ENCODE data around the gene ROR1. TPM values are rescaled to one million over a fixed set of nuclear protein-coding genes. Genes with fewer than 3 reads are reported as not detected.
A peak's percentile ranks its signal among the peaks of the same experiment; 100 is the strongest.

The ROR1 gene
- total RNA-seq, 1 experiment from 2014 or later: 56.3 TPM

DNA sequence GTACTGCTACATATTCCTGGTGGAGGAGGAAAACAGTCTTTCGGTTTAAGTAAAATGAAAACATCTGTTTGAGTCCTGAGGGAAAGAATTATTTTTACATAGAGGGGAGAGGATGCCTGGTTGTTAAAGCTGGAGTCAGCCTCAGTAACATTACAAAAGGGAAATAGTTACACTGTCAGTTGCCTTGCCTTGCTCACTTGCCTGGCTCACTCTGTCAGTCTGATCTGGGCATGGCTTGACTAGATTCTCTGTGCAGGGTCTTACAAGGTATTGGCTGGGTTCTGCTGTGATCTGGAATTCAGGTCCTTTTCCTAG lies 421.2 kb downstream of the ROR1 start:
- H3K9me3 Mint-ChIP-seq: peaks cover 21% of the 10 kb centered on the region
- TF ChIP-seq, protein P1, sequence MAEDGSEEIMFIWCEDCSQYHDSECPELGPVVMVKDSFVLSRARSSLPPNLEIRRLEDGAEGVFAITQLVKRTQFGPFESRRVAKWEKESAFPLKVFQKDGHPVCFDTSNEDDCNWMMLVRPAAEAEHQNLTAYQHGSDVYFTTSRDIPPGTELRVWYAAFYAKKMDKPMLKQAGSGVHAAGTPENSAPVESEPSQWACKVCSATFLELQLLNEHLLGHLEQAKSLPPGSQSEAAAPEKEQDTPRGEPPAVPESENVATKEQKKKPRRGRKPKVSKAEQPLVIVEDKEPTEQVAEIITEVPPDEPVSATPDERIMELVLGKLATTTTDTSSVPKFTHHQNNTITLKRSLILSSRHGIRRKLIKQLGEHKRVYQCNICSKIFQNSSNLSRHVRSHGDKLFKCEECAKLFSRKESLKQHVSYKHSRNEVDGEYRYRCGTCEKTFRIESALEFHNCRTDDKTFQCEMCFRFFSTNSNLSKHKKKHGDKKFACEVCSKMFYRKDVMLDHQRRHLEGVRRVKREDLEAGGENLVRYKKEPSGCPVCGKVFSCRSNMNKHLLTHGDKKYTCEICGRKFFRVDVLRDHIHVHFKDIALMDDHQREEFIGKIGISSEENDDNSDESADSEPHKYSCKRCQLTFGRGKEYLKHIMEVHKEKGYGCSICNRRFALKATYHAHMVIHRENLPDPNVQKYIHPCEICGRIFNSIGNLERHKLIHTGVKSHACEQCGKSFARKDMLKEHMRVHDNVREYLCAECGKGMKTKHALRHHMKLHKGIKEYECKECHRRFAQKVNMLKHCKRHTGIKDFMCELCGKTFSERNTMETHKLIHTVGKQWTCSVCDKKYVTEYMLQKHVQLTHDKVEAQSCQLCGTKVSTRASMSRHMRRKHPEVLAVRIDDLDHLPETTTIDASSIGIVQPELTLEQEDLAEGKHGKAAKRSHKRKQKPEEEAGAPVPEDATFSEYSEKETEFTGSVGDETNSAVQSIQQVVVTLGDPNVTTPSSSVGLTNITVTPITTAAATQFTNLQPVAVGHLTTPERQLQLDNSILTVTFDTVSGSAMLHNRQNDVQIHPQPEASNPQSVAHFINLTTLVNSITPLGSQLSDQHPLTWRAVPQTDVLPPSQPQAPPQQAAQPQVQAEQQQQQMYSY (CRISPR knock-in tag; IDR thresholded peaks at IDR 0.05): no peak
- no peak for TF ChIP-seq PRRX2 (CRISPR knock-in tag; IDR thresholded peaks at IDR 0.05)
- no peak for TF ChIP-seq NFE2L1 (CRISPR knock-in tag; IDR thresholded peaks at IDR 0.05)
- ChIA-PET POLR2A (no interaction called here), CTCF (interaction anchor here (1.0 kb wide), 1 partner anchor 351 kb away, joined by 3 read pairs; no protein-coding TSS in a partner anchor)
- ATAC-seq: peak; percentile 44
- no peak overlapping the region for H3K27ac Mint-ChIP-seq
- no peaks in the 10 kb centered on the region; the same call in none of the 2 replicates for H3K36me3 Mint-ChIP-seq
- no peak overlapping the region for H3K4me3 Mint-ChIP-seq
- no peaks in the 10 kb centered on the region for H3K27me3 Mint-ChIP-seq (ENCODE audit: low read depth)
- no peak for DNase-seq (ENCODE audit: low spot score)
- peaks cover 14% of the 10 kb centered on the region for H3K4me1 Mint-ChIP-seq

DNA sequence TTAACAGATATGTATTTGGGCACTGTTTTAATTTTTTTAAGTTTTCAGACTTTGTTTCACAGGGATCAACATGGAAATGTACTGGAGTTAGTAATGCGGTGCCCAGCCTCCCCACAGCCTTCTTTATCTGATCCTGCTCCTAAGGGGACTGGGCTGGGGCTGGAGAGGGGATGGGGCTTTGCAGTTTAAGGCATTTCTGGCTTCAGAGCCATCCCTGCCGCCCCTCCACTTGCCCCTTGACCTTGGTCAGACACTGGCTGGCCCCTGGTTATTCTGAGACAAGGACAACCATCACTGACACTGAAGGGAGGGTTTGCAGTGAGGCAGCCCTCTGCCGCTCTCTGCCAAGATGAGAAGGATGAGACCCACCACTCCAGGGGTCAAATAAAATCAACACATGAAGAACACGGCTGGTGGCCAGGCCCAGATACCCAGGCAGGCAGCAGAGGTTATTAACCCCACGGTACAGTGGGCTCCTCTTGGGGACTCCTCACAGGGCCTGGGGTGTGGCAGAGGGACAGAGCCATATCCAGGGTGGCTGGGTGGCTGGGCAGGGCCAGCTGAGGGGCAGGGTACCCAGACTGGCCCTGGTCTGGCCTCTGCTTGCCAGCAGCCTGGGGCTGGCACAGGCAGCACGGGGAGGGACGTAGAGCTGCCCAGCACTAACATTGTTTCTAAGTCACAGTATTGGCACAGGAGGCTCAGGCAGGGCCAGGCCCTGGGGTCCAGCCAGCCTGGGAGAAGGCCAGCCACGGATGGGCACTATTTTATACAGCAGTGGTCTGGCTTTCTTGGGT lies 422.5 kb downstream of the ROR1 start:
- H3K36me3 Mint-ChIP-seq: no peaks in the 10 kb centered on the region; the same call in none of the 2 replicates
- no peaks in the 10 kb centered on the region; the same call in 1 of the 2 replicates for H3K27me3 Mint-ChIP-seq (ENCODE audit: low read depth)
- no peak for ATAC-seq
- TF ChIP-seq MYBL2 (CRISPR knock-in tag; IDR thresholded peaks at IDR 0.05): no peak
- TF ChIP-seq SMAD4 (CRISPR knock-in tag; IDR thresholded peaks at IDR 0.05): no peak
- no peak for TF ChIP-seq ZNF219 (CRISPR knock-in tag; IDR thresholded peaks at IDR 0.05; ENCODE audit: borderline replicate concordance)
- no peak for TF ChIP-seq JUN (CRISPR knock-in tag; IDR thresholded peaks at IDR 0.05)
- TF ChIP-seq FOXK1 (CRISPR knock-in tag; IDR thresholded peaks at IDR 0.05): no peak
- no peak for TF ChIP-seq GTF2I (CRISPR knock-in tag; conservative IDR thresholded peaks at IDR 0.05)
- TF ChIP-seq PRRX2 (CRISPR knock-in tag; IDR thresholded peaks at IDR 0.05): no peak
- TF ChIP-seq, protein P2, sequence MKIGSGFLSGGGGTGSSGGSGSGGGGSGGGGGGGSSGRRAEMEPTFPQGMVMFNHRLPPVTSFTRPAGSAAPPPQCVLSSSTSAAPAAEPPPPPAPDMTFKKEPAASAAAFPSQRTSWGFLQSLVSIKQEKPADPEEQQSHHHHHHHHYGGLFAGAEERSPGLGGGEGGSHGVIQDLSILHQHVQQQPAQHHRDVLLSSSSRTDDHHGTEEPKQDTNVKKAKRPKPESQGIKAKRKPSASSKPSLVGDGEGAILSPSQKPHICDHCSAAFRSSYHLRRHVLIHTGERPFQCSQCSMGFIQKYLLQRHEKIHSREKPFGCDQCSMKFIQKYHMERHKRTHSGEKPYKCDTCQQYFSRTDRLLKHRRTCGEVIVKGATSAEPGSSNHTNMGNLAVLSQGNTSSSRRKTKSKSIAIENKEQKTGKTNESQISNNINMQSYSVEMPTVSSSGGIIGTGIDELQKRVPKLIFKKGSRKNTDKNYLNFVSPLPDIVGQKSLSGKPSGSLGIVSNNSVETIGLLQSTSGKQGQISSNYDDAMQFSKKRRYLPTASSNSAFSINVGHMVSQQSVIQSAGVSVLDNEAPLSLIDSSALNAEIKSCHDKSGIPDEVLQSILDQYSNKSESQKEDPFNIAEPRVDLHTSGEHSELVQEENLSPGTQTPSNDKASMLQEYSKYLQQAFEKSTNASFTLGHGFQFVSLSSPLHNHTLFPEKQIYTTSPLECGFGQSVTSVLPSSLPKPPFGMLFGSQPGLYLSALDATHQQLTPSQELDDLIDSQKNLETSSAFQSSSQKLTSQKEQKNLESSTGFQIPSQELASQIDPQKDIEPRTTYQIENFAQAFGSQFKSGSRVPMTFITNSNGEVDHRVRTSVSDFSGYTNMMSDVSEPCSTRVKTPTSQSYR (CRISPR knock-in tag; IDR thresholded peaks at IDR 0.05): no peak
- TF ChIP-seq, protein P3, sequence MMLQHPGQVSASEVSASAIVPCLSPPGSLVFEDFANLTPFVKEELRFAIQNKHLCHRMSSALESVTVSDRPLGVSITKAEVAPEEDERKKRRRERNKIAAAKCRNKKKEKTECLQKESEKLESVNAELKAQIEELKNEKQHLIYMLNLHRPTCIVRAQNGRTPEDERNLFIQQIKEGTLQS (CRISPR knock-in tag; conservative IDR thresholded peaks at IDR 0.05): no peak
- TF ChIP-seq, protein P4, sequence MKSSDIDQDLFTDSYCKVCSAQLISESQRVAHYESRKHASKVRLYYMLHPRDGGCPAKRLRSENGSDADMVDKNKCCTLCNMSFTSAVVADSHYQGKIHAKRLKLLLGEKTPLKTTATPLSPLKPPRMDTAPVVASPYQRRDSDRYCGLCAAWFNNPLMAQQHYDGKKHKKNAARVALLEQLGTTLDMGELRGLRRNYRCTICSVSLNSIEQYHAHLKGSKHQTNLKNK (CRISPR knock-in tag; IDR thresholded peaks at IDR 0.05): no peak
- TF ChIP-seq KAT7 (CRISPR knock-in tag; IDR thresholded peaks at IDR 0.05; ENCODE audit: borderline replicate concordance): no peak
- no peak overlapping the region for H3K27ac Mint-ChIP-seq
- peaks cover 21% of the 10 kb centered on the region for H3K9me3 Mint-ChIP-seq
- ChIA-PET CTCF (interaction anchor here (1.4 kb wide), 1 partner anchor 505 kb away, joined by 3 read pairs; no protein-coding TSS in a partner anchor), POLR2A (no interaction called here)
- no peak overlapping the region for H3K4me3 Mint-ChIP-seq
- DNase-seq (ENCODE audit: low spot score): no peak
- H3K4me1 Mint-ChIP-seq: peaks cover 14% of the 10 kb centered on the region

DNA sequence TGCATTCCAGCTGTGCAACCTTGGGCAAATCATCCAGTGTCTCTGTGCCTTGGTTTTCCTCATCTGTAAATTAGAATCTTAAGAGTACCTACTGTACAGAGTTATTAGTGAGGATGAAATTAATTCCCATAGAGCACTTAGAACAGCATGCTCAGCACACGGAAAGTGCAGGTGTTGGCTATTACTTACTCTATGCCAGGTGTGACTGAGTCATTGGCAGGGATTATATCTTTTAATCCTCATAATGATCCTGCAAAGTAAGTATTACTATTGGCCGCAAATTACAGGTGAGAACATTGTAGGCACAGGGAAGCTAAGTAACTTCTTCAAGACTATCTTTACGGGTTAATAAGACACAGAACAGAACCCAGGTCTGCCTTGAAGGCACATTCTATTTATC lies 423.3 kb downstream of the ROR1 start:
- POLR2A ChIA-PET: no interaction called here
- TF ChIP-seq FOXP1 (CRISPR knock-in tag; IDR thresholded peaks at IDR 0.05; ENCODE audit: borderline replicate concordance) (no peak), SP1 (CRISPR knock-in tag; conservative IDR thresholded peaks at IDR 0.05) (no peak), NFE2L1 (CRISPR knock-in tag; IDR thresholded peaks at IDR 0.05) (no peak), MYBL2 (CRISPR knock-in tag; IDR thresholded peaks at IDR 0.05) (no peak), ZNF416 (CRISPR knock-in tag; IDR thresholded peaks at IDR 0.05) (no peak), TP53 (CRISPR knock-in tag; IDR thresholded peaks at IDR 0.05) (no peak)
- TF ChIP-seq, protein P5, sequence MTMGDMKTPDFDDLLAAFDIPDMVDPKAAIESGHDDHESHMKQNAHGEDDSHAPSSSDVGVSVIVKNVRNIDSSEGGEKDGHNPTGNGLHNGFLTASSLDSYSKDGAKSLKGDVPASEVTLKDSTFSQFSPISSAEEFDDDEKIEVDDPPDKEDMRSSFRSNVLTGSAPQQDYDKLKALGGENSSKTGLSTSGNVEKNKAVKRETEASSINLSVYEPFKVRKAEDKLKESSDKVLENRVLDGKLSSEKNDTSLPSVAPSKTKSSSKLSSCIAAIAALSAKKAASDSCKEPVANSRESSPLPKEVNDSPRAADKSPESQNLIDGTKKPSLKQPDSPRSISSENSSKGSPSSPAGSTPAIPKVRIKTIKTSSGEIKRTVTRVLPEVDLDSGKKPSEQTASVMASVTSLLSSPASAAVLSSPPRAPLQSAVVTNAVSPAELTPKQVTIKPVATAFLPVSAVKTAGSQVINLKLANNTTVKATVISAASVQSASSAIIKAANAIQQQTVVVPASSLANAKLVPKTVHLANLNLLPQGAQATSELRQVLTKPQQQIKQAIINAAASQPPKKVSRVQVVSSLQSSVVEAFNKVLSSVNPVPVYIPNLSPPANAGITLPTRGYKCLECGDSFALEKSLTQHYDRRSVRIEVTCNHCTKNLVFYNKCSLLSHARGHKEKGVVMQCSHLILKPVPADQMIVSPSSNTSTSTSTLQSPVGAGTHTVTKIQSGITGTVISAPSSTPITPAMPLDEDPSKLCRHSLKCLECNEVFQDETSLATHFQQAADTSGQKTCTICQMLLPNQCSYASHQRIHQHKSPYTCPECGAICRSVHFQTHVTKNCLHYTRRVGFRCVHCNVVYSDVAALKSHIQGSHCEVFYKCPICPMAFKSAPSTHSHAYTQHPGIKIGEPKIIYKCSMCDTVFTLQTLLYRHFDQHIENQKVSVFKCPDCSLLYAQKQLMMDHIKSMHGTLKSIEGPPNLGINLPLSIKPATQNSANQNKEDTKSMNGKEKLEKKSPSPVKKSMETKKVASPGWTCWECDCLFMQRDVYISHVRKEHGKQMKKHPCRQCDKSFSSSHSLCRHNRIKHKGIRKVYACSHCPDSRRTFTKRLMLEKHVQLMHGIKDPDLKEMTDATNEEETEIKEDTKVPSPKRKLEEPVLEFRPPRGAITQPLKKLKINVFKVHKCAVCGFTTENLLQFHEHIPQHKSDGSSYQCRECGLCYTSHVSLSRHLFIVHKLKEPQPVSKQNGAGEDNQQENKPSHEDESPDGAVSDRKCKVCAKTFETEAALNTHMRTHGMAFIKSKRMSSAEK (CRISPR knock-in tag; IDR thresholded peaks at IDR 0.05; ENCODE audit: borderline replicate concordance): no peak
- TF ChIP-seq, protein P6, sequence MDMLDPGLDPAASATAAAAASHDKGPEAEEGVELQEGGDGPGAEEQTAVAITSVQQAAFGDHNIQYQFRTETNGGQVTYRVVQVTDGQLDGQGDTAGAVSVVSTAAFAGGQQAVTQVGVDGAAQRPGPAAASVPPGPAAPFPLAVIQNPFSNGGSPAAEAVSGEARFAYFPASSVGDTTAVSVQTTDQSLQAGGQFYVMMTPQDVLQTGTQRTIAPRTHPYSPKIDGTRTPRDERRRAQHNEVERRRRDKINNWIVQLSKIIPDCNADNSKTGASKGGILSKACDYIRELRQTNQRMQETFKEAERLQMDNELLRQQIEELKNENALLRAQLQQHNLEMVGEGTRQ (CRISPR knock-in tag; IDR thresholded peaks at IDR 0.05): no peak

More for the DNA sequence above, 423.3 kb downstream of the ROR1 start:
- H3K27ac Mint-ChIP-seq: no peak overlapping the region
- peaks cover 15% of the 10 kb centered on the region for H3K9me3 Mint-ChIP-seq
- H3K36me3 Mint-ChIP-seq: no peaks in the 10 kb centered on the region; the same call in none of the 2 replicates
- DNase-seq (ENCODE audit: low spot score) (no peak), ATAC-seq (no peak)
- CTCF ChIA-PET: interaction anchor here (1.4 kb wide), 1 partner anchor 505 kb away, joined by 3 read pairs; no protein-coding TSS in a partner anchor
- peaks cover 14% of the 10 kb centered on the region for H3K4me1 Mint-ChIP-seq
- H3K27me3 Mint-ChIP-seq (ENCODE audit: low read depth): no peaks in the 10 kb centered on the region; the same call in 1 of the 2 replicates
- H3K4me3 Mint-ChIP-seq: no peak overlapping the region
